K562 (cell line): ENCODE data around the gene ANO10. TPM values are rescaled to one million over a fixed set of nuclear protein-coding genes. Genes with fewer than 3 reads are reported as not detected.

Source experiments
- ATAC-seq: fragments of 200-7000 bp; cut with Tn5 transposase; 3 replicates; pipeline ENCODE4 v1.9.1; 2020; ENCODE audit warnings: moderate library complexity
- BruUV-seq: library from RNA; stranded (reverse); fragments of 400-500 nt; replicated peaks from 2 replicates; lab custom pipeline; 2021; lab: Mats Ljungman, UMichigan
- CTCF ChIA-PET: fragments of 300-600 bp; formaldehyde crosslinking; extraction: SDS; loops from one replicate; lab custom pipeline; 2021; ENCODE audit warnings: low intra/inter-chr PET ratio; lab: Yijun Ruan, JAX
- POLR2A ChIA-PET: fragments of 300-600, 350-650 bp; sonication (Branson Sonifier 250); formaldehyde crosslinking; extraction: SDS; loops from one replicate; lab custom pipeline; 2021; ENCODE audit warnings: antibody characterized with exemption, inconsistent platforms; lab: Yijun Ruan, JAX
- DNase-seq, 4 experiments: peaks; one replicate each; pipeline versions ENCODE4 v3.0.0 to v3.0.0-alpha.2; 2011 to 2018; ENCODE audit warnings: low spot score in 3 of 4, mixed read lengths in 3 of 4; ENCODE audit errors: extremely low read depth in 1 of 4
- FAIRE-seq: peaks from 2 replicates; lab custom pipeline; 2011; peaks lifted over from hg19 to GRCh38; lab: Jason Lieb, UNC
- H2AFZ ChIP-seq: 2 replicates; pipeline ENCODE4 v1.6.0; 2011; ENCODE audit warnings: low read depth, low read length, control low read depth, inconsistent platforms
- H3K27ac ChIP-seq: fragments of 200-600 bp; 3 replicates; pipeline ENCODE4 v1.8.0; 2011; ENCODE audit warnings: low read depth, mild to moderate bottlenecking, control low read depth, inconsistent platforms, low read length, moderate library complexity, mixed read lengths; ENCODE audit errors: extremely low read depth
- H3K27me3 ChIP-seq, 2 experiments: fragments of 300-600 bp in 1 of 2; 2 replicates in 1 of 2; 3 replicates in 1 of 2; pipeline versions ENCODE4 v1.6.0 to v1.8.0; 2011; ENCODE audit warnings: inconsistent platforms in 2 of 2, low read length in 2 of 2, mild to moderate bottlenecking in 1 of 2, mixed read lengths in 1 of 2, moderate library complexity in 1 of 2; ENCODE audit not compliant: control insufficient read depth in 2 of 2, insufficient read depth in 2 of 2
- H3K36me3 ChIP-seq: fragments of 300-600 bp; 3 replicates; pipeline ENCODE4 v1.8.0; 2011; ENCODE audit warnings: mild to moderate bottlenecking, low read length, inconsistent platforms; ENCODE audit not compliant: control insufficient read depth, insufficient read depth
- H3K4me1 ChIP-seq, 2 experiments: fragments of 200-600 bp in 1 of 2; replicated peaks in 1 of 2; 2 replicates in 1 of 2; 3 replicates in 1 of 2; pipeline versions ENCODE4 v1.5.1 to v1.8.0; 2011; ENCODE audit warnings: inconsistent platforms in 2 of 2, low read length in 2 of 2, mild to moderate bottlenecking in 1 of 2, mixed read lengths in 1 of 2, moderate library complexity in 1 of 2; ENCODE audit not compliant: control insufficient read depth in 2 of 2, insufficient read depth in 2 of 2
- H3K4me2 ChIP-seq: 2 replicates; pipeline ENCODE4 v1.6.1; 2011; ENCODE audit warnings: low read length, control low read depth, inconsistent platforms, mixed read lengths; ENCODE audit not compliant: insufficient read depth
- H3K4me3 ChIP-seq: fragments of 200-600 bp; sonication (generic), shearing (Covaris generic); 2 replicates; pipeline ENCODE4 v1.5.1; 2016; ENCODE audit warnings: control low read depth, inconsistent platforms
- H3K79me2 ChIP-seq: fragments of 200-600 bp; 3 replicates; pipeline ENCODE4 v1.8.0; 2011; ENCODE audit warnings: low read length, inconsistent platforms; ENCODE audit not compliant: control insufficient read depth, insufficient read depth
- H3K9ac ChIP-seq, 2 experiments: 2 replicates each; pipeline versions ENCODE4 v1.6.0 to v1.6.1; 2011; ENCODE audit warnings: low read depth in 2 of 2, low read length in 2 of 2, control low read depth in 1 of 2, inconsistent platforms in 1 of 2, mild to moderate bottlenecking in 1 of 2, mixed read lengths in 1 of 2; ENCODE audit not compliant: insufficient read depth in 1 of 2
- H3K9me1 ChIP-seq: one replicate; pipeline ENCODE4 v1.6.0; 2011; ENCODE audit warnings: inconsistent platforms, mild to moderate bottlenecking, low read length, moderate library complexity; ENCODE audit not compliant: control insufficient read depth, insufficient read depth
- H3K9me3 ChIP-seq: replicated peaks from 2 replicates; pipeline ENCODE4 v1.5.1; 2011; ENCODE audit warnings: low read depth, low read length, inconsistent platforms; ENCODE audit not compliant: control insufficient read depth, insufficient read depth
- H4K20me1 ChIP-seq: replicated peaks from 2 replicates; pipeline ENCODE4 v1.6.1; 2011; ENCODE audit warnings: low read length, inconsistent platforms, mixed read lengths; ENCODE audit not compliant: control insufficient read depth, insufficient read depth
- ERF ChIP-seq: fragments of 450-650 bp; formaldehyde crosslinking; IDR thresholded peaks from 2 replicates; pipeline ENCODE4 v1.4.0; 2020; ENCODE audit warnings: mild to moderate bottlenecking, mixed read lengths
- NR1H2 ChIP-seq: sonication (generic); formaldehyde crosslinking; IDR thresholded peaks from 2 replicates; pipeline ENCODE4 v1.4.0; 2020; ENCODE audit warnings: mild to moderate bottlenecking, missing genetic modification reagents
- PML ChIP-seq: IDR thresholded peaks from 2 replicates; pipeline ENCODE4 v1.6.1; 2012; ENCODE audit warnings: low read length, inconsistent platforms
- SMC3 ChIP-seq: conservative IDR thresholded peaks from 2 replicates; pipeline ENCODE4 v1.6.1; 2011; ENCODE audit warnings: low read depth, low read length, improper control_type of control experiment; ENCODE audit not compliant: insufficient read depth
- TBP ChIP-seq: optimal IDR thresholded peaks from 2 replicates; pipeline ENCODE3; 2011; ENCODE audit warnings: low read depth, low read length, improper control_type of control experiment
- ZNF324 ChIP-seq: fragments of 250-450 bp; sonication (Bioruptor Pico); IDR thresholded peaks from 2 replicates; pipeline ENCODE4 v1.4.0; 2020; ENCODE audit warnings: mild to moderate bottlenecking
- WGBS: fragments of 100-300 bp; shearing (Covaris generic); methylation state at CpG from one replicate; pipeline ENCODE4 v1.1.6; 2016; ENCODE audit warnings: low coverage, mixed read lengths; ENCODE audit not compliant: insufficient coverage; ENCODE audit errors: missing lambda C conversion rate; 5-methylcytosine and 5-hydroxymethylcytosine counted together
- in situ Hi-C: fragments of 300-500 bp; cut with MboI; formaldehyde crosslinking; loops from 4 replicates; pipeline ENCODE4 v1.15.0; 2018; ENCODE audit warnings: inconsistent platforms, mixed read lengths
- intact Hi-C: fragments of 100-400 bp; cut with micrococcal nuclease; formaldehyde crosslinking; loops from 2 replicates; pipeline ENCODE4 v1.14.2; 2022
- polyA plus RNA-seq, 8 experiments: library from polyadenylated mRNA; depleted of rRNA in 4 of 8; stranded (reverse) in 5 of 8; unstranded in 3 of 8; fragments of >200 nt; fragmentation: Nextera tagmentation in 2 of 8; fragmentation: Illumina TruSeq in 1 of 8; extraction: Ambion mirVana in 2 of 8; extraction: Trizol in 1 of 8; gene quantifications; 2 replicates each; pipeline versions ENCODE4 v1.2.1 to v1.2.3, GENCODE V29; 2011 to 2014; ENCODE audit warnings: inconsistent platforms in 1 of 8, missing spikeins in 1 of 8
- total RNA-seq, 7 experiments: library from RNA; depleted of rRNA in 6 of 7; stranded (reverse); fragments of >200 nt in 6 of 7; fragmentation: Illumina TruSeq in 2 of 7; extraction: Trizol in 2 of 7; gene quantifications; 2 replicates each; pipeline versions ENCODE4 v1.2.1 to v1.2.3, GENCODE V29; 2011 to 2021; ENCODE audit warnings: low replicate concordance in 1 of 7
- TF ChIP-seq, protein P1 (sequence below): sonication (generic); formaldehyde crosslinking; IDR thresholded peaks from 2 replicates; pipeline ENCODE4 v1.8.1; 2023; ENCODE audit warnings: mild to moderate bottlenecking, missing genetic modification reagents
- TF ChIP-seq, protein P2 (sequence below): fragments of 250-450 bp; sonication (Bioruptor Pico); IDR thresholded peaks from 2 replicates; pipeline ENCODE4 v1.8.0; 2021; ENCODE audit warnings: moderate library complexity, mild to moderate bottlenecking, inconsistent platforms
- TF ChIP-seq, protein P3 (sequence below): fragments of 250-450 bp; sonication (Bioruptor Pico); IDR thresholded peaks from 2 replicates; pipeline ENCODE4 v1.4.0; 2020; ENCODE audit warnings: mild to moderate bottlenecking, moderate library complexity

The ANO10 gene
- total and polyA plus RNA-seq, 9 of the 15 experiments (the other 6 are each of a cell fraction or from before 2014, with no cell fraction given) = 6.4 to 46.0 (median 32.3) TPM

DNA sequence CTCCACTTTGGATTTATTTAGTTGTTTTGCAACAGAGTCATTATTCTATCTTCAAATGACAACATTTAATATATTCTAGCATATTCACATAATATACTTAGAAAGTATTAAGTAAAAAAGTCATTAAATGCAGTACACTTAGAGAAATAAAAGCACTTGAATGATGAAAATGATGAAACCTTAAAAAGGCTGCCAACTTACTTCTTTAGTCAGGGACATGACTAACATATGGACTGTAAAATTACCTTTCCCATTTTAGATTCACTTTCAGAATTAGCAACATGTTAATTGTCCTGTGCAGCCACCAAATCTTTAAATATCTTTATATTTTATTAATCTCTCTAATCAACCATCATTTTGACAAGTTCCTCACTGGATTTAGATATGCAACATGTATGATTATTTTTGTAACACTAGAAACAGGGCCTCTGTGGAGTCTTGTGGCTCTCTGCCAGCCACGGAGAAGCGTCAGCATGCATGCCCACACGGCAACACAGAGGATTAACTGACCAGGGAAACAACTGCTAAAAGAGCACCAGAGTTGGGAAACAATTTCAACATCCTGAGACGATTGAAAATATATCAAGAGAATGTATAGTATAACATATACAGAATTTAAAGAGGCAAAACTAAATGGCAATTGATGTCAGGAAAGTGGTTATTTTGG lies 95.7 kb downstream of the ANO10 start:
- TF ChIP-seq, protein P1, sequence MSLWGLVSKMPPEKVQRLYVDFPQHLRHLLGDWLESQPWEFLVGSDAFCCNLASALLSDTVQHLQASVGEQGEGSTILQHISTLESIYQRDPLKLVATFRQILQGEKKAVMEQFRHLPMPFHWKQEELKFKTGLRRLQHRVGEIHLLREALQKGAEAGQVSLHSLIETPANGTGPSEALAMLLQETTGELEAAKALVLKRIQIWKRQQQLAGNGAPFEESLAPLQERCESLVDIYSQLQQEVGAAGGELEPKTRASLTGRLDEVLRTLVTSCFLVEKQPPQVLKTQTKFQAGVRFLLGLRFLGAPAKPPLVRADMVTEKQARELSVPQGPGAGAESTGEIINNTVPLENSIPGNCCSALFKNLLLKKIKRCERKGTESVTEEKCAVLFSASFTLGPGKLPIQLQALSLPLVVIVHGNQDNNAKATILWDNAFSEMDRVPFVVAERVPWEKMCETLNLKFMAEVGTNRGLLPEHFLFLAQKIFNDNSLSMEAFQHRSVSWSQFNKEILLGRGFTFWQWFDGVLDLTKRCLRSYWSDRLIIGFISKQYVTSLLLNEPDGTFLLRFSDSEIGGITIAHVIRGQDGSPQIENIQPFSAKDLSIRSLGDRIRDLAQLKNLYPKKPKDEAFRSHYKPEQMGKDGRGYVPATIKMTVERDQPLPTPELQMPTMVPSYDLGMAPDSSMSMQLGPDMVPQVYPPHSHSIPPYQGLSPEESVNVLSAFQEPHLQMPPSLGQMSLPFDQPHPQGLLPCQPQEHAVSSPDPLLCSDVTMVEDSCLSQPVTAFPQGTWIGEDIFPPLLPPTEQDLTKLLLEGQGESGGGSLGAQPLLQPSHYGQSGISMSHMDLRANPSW (CRISPR knock-in tag) = no peak
- TF ChIP-seq PML = no peak
- no peak for TF ChIP-seq NR1H2
- no peak for TF ChIP-seq TBP
- TF ChIP-seq, protein P2, sequence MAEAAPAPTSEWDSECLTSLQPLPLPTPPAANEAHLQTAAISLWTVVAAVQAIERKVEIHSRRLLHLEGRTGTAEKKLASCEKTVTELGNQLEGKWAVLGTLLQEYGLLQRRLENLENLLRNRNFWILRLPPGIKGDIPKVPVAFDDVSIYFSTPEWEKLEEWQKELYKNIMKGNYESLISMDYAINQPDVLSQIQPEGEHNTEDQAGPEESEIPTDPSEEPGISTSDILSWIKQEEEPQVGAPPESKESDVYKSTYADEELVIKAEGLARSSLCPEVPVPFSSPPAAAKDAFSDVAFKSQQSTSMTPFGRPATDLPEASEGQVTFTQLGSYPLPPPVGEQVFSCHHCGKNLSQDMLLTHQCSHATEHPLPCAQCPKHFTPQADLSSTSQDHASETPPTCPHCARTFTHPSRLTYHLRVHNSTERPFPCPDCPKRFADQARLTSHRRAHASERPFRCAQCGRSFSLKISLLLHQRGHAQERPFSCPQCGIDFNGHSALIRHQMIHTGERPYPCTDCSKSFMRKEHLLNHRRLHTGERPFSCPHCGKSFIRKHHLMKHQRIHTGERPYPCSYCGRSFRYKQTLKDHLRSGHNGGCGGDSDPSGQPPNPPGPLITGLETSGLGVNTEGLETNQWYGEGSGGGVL (CRISPR knock-in tag) = no peak
- no peak for TF ChIP-seq SMC3
- TF ChIP-seq ERF (CRISPR knock-in tag) = no peak
- TF ChIP-seq ZNF324 (CRISPR knock-in tag) = no peak
- TF ChIP-seq, protein P3, sequence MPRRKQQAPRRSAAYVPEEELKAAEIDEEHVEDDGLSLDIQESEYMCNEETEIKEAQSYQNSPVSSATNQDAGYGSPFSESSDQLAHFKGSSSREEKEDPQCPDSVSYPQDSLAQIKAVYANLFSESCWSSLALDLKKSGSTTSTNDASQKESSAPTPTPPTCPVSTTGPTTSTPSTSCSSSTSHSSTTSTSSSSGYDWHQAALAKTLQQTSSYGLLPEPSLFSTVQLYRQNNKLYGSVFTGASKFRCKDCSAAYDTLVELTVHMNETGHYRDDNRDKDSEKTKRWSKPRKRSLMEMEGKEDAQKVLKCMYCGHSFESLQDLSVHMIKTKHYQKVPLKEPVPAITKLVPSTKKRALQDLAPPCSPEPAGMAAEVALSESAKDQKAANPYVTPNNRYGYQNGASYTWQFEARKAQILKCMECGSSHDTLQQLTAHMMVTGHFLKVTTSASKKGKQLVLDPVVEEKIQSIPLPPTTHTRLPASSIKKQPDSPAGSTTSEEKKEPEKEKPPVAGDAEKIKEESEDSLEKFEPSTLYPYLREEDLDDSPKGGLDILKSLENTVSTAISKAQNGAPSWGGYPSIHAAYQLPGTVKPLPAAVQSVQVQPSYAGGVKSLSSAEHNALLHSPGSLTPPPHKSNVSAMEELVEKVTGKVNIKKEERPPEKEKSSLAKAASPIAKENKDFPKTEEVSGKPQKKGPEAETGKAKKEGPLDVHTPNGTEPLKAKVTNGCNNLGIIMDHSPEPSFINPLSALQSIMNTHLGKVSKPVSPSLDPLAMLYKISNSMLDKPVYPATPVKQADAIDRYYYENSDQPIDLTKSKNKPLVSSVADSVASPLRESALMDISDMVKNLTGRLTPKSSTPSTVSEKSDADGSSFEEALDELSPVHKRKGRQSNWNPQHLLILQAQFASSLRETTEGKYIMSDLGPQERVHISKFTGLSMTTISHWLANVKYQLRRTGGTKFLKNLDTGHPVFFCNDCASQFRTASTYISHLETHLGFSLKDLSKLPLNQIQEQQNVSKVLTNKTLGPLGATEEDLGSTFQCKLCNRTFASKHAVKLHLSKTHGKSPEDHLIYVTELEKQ = no peak
- ChIA-PET POLR2A (interaction anchor here (1.2 to 3.8 kb wide), 2 partner anchors 10 to 22 kb away, joined by 3 to 14 read pairs; no protein-coding TSS in a partner anchor), CTCF (no interaction called here)
- Histone ChIP-seq H3K4me2 (no peak overlapping the region), H3K27me3 (no peaks in the 10 kb centered on the region), H3K4me3 (no peak overlapping the region), H3K36me3 (peaks cover 7% of the 10 kb centered on the region; the same call in 1 of the 3 replicates), H3K27ac (no peak overlapping the region), H3K9ac (no peak overlapping the region), H3K9me3 (no peaks in the 10 kb centered on the region), H3K9me1 (peaks cover 3% of the 10 kb centered on the region), H2AFZ (no peak overlapping the region), H4K20me1 (no peaks in the 10 kb centered on the region), H3K79me2 (no peaks in the 10 kb centered on the region), H3K4me1 (peaks cover 10 to 22% of the 10 kb centered on the region in 2 experiments)
- FAIRE-seq (no peak), DNase-seq (no peak), ATAC-seq (no peak)
- WGBS = 80% methylated on average over 4 of the region's 4 CpGs
- in situ Hi-C loops (loop anchor here (25.0 kb wide), 1 partner anchor 661 kb away; no protein-coding TSS in a partner anchor), intact Hi-C loops (no loop called here)
- BruUV-seq = no TSS peak
